HK-2 (cell line): ENCODE data around the gene WWOX.

Source experiments
- DNase-seq: peaks from one replicate; pipeline ENCODE4 v3.0.0-alpha.2; 2018; ENCODE audit not compliant: unreplicated experiment

WWOX gene

GRCh38 chr16:79173919-79174318 lies 1074.5 kb downstream of the WWOX start:
- no peak for DNase-seq

GRCh38 chr16:79175286-79176057 lies 1076.0 kb downstream of the WWOX start:
- no peak for DNase-seq

GRCh38 chr16:79177018-79177417 lies 1077.6 kb downstream of the WWOX start:
- DNase-seq = no peak

- DNase-seq = no peak
These were observed 1082.0 kb downstream of the WWOX start for GRCh38 chr16:79181419-79181818.

GRCh38 chr16:79182616-79183015 lies 1083.2 kb downstream of the WWOX start:
- no peak for DNase-seq

- no peak for DNase-seq
These were observed 1084.1 kb downstream of the WWOX start for GRCh38 chr16:79183571-79183970.

GRCh38 chr16:79184464-79185030 lies 1085.1 kb downstream of the WWOX start:
- no peak for DNase-seq

GRCh38 chr16:79185711-79186110 lies 1086.3 kb downstream of the WWOX start:
- DNase-seq = no peak

DNA sequence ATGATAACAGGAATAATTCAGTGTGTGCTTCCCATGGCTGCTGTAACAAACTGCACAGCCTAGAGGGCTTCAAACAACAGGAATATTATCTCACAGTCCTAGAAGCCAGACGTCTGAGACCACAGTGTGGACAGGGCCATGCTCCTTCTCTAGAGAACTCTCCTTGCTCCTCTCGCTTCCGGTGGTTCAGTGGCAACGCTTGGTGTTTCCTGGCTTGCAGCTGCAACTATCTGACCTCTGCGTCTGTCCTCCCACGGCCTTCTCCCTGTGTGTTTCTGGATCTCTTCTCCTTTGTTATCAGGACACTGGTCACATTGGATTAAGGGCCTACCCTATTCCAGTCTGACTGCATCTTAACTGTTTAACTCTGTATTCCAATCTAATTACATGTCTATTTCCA lies 1086.7 kb downstream of the WWOX start:
- DNase-seq = no peak

DNA sequence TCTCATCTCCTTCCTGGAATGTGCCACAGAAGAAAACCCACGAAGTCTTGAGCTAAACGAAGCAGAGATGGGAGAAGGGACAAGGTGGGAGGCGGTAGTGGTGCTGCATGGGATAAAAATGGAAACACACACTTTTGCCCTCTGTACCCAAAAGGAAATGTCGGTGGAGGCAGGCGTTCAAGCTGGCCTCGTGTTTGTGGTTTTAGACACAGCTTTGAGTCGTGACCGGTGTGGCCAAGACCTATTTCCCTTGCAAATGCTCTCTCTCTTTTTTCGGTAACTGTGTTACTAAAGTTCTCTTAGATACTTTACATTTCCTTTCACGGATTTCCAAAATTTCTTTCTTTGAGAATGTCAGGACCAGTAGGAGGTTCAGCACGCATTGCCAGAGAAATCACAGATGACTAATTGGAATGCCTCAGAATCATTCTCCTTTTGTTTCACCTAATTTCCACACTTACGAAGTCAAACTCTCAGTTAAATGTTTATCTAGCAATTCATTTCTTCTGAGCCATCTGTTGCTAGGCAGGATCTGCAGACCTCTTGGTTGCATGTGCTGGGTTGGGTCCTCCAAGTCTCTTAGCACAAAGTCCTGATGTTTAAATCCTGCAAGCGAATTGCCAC lies 1088.8 kb downstream of the WWOX start:
- DNase-seq = peak; percentile 24

GRCh38 chr16:79188739-79189122 lies 1089.3 kb downstream of the WWOX start:
- DNase-seq = no peak

GRCh38 chr16:79190542-79190941 lies 1091.1 kb downstream of the WWOX start:
- no peak for DNase-seq

DNA sequence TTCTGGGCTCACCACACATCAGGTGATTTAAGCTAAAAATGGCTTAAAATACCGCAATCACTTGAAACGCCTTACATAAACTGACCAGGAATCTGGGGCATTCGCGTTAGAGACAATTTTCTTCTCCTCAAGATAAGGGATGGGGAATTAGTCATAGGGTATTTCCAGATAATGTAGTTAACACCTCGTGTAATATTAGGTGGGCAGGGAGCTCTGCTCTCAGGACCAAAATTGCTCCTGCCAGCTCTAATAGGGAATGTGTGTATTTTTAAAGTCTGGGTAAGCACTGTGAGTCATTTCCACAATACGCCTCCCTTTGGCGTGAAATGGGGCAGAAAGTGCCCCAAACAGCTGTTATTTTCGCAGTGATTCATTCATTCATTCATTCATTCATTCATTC lies 1092.5 kb downstream of the WWOX start:
- DNase-seq = peak; percentile 18

GRCh38 chr16:79192904-79193303 lies 1093.5 kb downstream of the WWOX start:
- DNase-seq = no peak

- DNase-seq = no peak
These were observed 1094.8 kb downstream of the WWOX start for GRCh38 chr16:79194291-79194690.

DNA sequence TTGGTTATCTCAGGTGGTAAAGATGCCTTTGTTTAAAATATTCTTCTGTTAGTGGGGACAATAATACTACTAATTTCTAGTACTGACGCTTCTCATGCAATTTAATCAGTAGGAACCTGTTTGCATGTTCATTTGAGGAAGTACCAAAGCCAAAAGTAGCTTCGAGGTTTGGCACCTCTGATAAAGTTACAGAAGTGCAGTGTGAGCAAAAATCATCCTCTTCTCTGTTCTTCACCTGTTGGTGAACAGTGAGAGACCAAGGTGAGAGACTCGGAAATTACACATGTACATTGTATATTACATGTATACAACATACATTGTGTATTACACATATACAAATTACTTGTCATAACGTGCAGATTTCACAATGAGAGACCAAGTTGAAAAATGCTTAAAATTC lies 1096.5 kb downstream of the WWOX start:
- DNase-seq = no peak

DNA sequence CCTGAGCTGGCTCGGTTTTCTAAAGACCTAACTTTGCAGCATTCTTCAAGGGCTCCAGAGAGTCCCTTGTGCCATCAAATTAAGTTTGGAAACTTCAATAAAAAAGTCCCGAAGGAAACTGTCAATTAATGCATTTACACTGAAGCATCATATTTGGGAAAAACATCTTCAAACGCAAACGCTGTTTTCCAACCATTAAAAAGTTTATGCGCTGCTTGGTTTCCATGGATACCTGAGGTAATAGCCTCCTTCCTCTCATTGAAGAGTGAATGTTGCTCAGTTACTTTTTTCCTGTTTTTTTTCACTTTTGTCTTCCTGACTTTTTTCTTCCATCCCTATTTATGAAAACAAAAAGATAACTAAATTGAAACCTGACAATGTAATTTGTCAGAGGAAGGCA lies 1102.0 kb downstream of the WWOX start:
- no peak for DNase-seq

DNA sequence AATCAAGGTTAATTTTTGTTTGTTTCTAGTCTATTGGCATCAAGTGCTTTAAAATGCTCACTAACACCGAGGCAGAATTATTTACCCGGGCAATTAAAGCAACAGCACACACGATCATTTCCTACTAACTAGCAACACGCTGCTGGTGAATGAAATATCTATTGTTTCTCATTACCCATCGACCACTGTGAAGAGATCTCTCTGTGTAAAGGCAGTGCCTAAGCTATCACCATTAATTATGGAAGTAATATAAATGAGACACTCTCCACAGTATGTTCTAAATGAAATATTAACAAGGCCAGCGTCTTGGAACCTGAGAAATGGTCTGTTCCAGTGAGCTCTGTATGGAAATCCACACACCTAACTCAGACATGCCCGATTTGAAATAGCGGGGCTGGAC lies 1103.5 kb downstream of the WWOX start:
- DNase-seq = no peak

GRCh38 chr16:79204486-79204885 lies 1105.0 kb downstream of the WWOX start:
- no peak for DNase-seq

DNA sequence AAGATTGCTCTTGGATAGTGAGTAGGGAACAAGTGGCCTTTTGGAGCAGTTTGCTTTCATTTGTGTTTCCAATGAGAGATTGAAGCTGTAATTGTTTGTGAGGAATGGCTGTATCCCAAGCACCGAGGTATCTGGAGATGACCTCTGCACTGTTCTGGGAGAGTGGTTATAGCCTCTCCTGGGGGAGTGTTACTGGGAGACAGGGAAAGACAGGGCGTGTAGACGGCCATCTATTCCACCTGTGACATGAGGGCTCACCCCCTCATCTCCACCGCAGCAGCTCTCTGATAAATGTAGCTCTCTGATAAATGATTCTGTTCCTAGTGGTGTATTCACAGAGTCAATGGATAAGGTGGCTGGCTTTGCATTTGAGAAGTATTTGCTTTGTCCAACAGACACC lies 1107.4 kb downstream of the WWOX start:
- DNase-seq = no peak

DNA sequence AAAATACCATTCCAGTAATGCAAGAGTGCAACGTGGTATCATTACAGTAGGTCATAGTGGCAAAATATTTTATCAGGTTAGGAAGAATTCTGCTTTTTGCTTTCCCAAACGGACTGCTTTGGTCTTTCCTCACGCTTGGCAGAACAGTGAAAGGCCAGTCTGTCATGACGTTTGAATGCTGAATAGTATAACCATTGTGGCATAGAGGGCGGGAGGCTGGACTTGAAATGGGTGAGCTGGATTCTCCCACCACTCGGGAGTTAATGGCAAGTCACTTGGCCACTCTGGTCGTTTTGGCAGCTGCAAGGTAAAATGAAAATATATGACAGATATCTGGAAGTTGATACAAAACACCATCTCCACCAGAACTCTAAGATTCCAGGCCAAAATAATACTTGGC lies 1109.9 kb downstream of the WWOX start:
- DNase-seq = no peak

- no peak for DNase-seq
These were observed 1111.2 kb downstream of the WWOX start for GRCh38 chr16:79210607-79211006.

- no peak for DNase-seq
These were observed 1112.1 kb downstream of the WWOX start for GRCh38 chr16:79211586-79211985.
